GM10847 (cell line): Measurements from ENCODE around the gene TACC3.

Source experiments
- POLR2A ChIP-seq: IDR thresholded peaks from 2 replicates; pipeline ENCODE4 v1.6.1; 2011; ENCODE audit not compliant: insufficient read length; ENCODE audit errors: extremely low read depth

The TACC3 gene

GRCh38 chr4:1767770-1768366 is 46.5 kb downstream of the TACC3 start:
- no peak for TF ChIP-seq POLR2A

DNA sequence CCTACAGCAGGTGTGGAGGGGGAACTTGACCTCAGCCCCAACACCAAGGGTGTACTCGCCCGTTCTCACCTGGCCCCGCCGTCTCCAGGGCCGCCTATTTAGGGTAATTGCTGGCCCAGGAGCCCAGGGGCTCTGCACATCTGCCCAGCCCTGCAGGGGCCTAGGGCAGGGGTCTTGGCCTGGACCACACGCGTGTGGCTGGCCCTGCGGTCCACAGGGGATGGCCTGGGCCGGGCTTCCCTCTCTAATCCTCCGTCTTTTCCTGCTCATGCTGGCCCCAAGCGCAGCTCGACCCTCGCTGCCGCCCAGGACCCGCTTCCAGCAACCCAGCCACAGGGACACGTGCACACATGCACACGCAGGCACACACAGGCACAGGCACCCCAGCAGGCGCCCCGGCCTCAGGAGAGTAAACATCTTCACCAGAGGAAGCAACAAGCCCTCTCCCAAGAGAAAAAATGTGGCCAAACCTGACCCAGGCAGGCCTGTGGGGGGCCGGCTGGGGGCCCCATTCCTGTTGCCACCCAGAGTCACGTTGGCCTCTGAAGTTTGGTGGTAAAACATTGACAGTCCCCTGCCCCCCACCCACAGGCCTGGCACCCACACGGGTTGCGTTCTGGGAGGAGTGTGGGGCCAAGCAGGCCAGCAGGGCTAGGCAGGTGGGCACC is 47.2 kb downstream of the TACC3 start:
- no peak for TF ChIP-seq POLR2A

GRCh38 chr4:1769692-1770091 is 48.4 kb downstream of the TACC3 start:
- TF ChIP-seq POLR2A, result no peak

- TF ChIP-seq POLR2A, result no peak
Measured at GRCh38 chr4:1770245-1770644, 48.9 kb downstream of the TACC3 start.

- TF ChIP-seq POLR2A, result no peak
Measured at GRCh38 chr4:1770791-1771231, 49.5 kb downstream of the TACC3 start.

GRCh38 chr4:1771555-1772305 is 50.4 kb downstream of the TACC3 start:
- TF ChIP-seq POLR2A, result no peak

- no peak for TF ChIP-seq POLR2A
Measured at GRCh38 chr4:1772853-1773538, 51.7 kb downstream of the TACC3 start.

GRCh38 chr4:1773754-1774153 is 52.4 kb downstream of the TACC3 start:
- no peak for TF ChIP-seq POLR2A

GRCh38 chr4:1775731-1776500 is 54.6 kb downstream of the TACC3 start:
- TF ChIP-seq POLR2A, result no peak

GRCh38 chr4:1776521-1777161 is 55.3 kb downstream of the TACC3 start:
- TF ChIP-seq POLR2A, result no peak

GRCh38 chr4:1777822-1778641 is 56.7 kb downstream of the TACC3 start:
- TF ChIP-seq POLR2A, result no peak

- no peak for TF ChIP-seq POLR2A
Measured at GRCh38 chr4:1778642-1779392, 57.5 kb downstream of the TACC3 start.
